RWPE1 (cell line): Measurements from ENCODE around the gene OCSTAMP.

Experiments
- CTCF ChIA-PET: fragments of 350-600 bp; sonication (Branson Sonifier 250); formaldehyde crosslinking; extraction: SDS; loops from one replicate; lab custom pipeline; 2021; lab: Yijun Ruan, JAX
- POLR2A ChIA-PET: fragments of 400-600 bp; formaldehyde crosslinking; extraction: SDS; loops from one replicate; lab custom pipeline; 2020; ENCODE audit warnings: antibody characterized with exemption; ENCODE audit not compliant: low non-redundant PET; lab: Yijun Ruan, JAX
- DNase-seq: peaks from one replicate; pipeline ENCODE4 v3.0.0; 2012; ENCODE audit warnings: low spot score
- H3K27ac ChIP-seq: fragments of 450-650 bp; 2 replicates; pipeline ENCODE4 v1.5.1; 2017
- CTCF ChIP-seq: fragments of 450-650 bp; conservative IDR thresholded peaks from 2 replicates; pipeline ENCODE4 v1.5.1; 2017; ENCODE audit warnings: low read depth, mild to moderate bottlenecking

Gene OCSTAMP

DNA sequence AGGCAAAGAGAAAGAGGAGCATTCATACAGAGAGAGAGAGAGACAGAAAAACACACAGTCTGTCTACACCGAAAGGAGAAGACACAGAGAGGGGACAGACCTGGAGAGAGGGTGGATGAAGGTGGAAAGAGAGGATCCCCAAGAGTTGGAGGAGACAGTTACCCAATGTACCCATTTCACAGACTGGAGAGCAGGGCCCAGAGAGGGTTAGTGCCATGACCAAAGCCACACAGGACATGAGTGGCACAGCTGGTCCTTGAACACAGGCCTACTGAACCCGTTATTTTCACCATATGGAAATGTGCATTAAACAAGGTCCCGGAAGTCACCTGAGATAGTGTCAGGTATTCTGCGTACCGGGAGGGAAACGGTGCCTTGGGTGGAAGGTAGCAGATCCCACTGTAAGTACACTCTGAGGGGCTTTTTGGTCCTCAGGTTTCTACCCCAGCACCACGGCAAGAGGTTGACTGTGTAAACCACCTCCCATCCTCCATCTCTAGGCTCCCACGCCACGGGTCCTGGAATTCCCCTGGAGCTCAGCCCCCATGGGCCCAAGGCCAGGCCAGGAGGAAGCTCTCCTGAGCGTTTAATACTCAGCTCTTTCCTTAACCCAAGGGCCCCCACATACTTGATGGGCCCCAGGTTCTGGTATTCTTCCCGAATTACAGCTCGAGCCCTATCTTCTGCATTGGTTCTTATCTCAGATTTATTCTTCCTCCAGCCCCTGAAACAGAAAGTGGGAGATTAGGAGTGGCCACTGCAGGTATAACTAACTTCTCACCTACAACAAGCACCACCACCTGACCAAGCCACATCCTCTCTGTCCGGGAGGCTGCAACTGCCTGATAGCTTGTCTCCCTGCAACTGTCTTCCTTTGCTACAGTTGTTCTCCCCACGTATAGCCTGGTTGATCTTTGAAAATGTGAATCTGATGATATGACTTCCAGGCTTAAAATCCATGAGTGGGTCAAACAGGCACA, 38.4 kb upstream of the OCSTAMP start:
- no peak for DNase-seq
- H3K27ac ChIP-seq = no peak overlapping the region
- POLR2A ChIA-PET = no interaction called here
- CTCF ChIA-PET = no interaction called here
- no peak for TF ChIP-seq CTCF

- no peak for DNase-seq
- POLR2A ChIA-PET = no interaction called here
Measured at GRCh38 chr20:46587986-46588385, 37.5 kb upstream of the OCSTAMP start.

DNA sequence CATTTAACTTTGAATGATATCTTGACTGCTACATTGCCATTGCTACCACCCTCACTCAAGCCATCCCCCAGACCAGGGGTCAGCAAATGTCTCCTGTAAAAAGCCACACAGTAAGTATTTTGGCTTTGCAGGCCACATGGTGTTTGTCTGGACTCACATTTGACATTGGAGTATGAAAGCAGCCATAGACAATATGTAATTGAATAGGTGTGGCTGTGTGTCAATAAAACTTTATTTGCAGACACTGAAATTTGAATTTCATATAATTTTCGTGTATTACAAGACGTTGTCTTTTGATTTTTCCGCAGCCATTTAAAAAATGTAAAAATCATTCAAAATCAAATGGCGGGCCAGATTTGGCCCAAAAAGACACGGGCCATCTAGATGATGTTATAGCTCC, 36.3 kb upstream of the OCSTAMP start:
- POLR2A ChIA-PET = no interaction called here
- CTCF ChIA-PET = interaction anchor here (0.8 to 1.2 kb wide), 2 partner anchors 27 to 73 kb away, joined by 4 to 6 read pairs; no protein-coding TSS in a partner anchor
- TF ChIP-seq CTCF = no peak
- H3K27ac ChIP-seq = no peak overlapping the region
- no peak for DNase-seq

More at GRCh38 chr20:46587986-46588385, 37.5 kb upstream of the OCSTAMP start:
- no peak overlapping the region for H3K27ac ChIP-seq
- TF ChIP-seq CTCF = no peak
- CTCF ChIA-PET = no interaction called here

DNA sequence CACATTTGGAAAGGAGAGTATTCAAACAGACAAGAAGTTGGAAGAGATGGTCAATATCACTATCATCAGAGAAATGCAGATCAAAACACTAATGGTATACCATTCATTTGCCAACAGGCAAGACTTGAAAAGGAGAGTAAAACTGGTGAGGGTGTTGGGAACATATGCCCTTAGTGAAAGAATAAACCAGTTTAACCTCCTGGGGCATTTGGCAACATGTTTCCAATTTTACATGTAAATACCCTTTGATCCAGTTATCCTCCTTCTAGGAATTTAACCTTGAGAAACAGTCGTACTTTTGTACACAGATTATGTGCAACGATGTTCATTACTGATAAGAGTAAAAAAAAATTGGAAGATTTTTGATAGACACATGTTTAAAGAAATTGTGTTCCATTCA, 34.1 kb upstream of the OCSTAMP start:
- H3K27ac ChIP-seq = no peak overlapping the region
- DNase-seq = no peak
- TF ChIP-seq CTCF = no peak
- CTCF ChIA-PET = no interaction called here
- POLR2A ChIA-PET = no interaction called here

DNA sequence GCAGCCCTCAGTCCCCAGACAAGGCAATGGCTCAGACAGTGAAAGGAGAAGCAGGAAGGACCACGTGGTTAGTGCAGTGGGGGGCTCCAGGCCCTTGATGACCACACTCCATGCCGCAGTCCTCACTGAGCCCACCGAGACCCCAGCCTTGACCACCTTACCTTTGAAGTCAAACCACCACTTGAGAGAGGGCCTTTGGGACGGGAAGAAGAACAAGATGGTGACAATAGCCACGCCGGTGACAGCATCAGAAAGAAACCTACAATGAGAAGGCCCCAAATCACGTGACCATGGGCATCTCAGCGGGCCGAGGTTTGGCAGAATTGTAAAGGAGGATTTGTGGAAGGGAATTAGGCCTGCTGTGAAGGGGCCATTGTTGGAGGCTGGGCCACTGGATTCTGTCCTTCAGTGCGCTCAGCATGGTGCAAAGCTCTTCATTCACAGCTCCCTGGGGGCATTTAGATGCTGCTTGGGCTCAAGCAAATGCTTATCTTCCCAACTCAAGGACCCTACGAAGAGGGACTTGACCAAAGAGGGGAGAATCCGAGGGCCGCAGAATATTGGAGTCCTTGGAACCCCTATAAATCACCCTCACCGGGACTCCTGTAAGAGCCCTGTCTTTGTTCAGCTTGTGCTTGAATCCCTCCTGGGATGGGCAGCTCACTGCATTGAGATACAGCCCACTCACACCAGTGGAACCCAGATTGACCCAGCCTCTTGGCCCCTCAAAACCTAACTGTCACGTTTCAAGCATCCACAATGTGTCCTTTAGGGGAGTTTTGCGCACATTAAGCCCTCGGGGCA, 33.2 kb upstream of the OCSTAMP start:
- DNase-seq = no peak
- no peak overlapping the region for H3K27ac ChIP-seq
- POLR2A ChIA-PET = no interaction called here
- no peak for TF ChIP-seq CTCF
- CTCF ChIA-PET = interaction anchor here (0.7 kb wide), 1 partner anchor 513 kb away, joined by 3 read pairs; no protein-coding TSS in a partner anchor

GRCh38 chr20:46582648-46583047, 32.2 kb upstream of the OCSTAMP start:
- DNase-seq = no peak
- no peak overlapping the region for H3K27ac ChIP-seq
- CTCF ChIA-PET = interaction anchor here (0.5 to 0.8 kb wide), 5 partner anchors 10 to 559 kb away, joined by 3 to 4 read pairs (median 3); no protein-coding TSS in a partner anchor
- POLR2A ChIA-PET = no interaction called here
- no peak for TF ChIP-seq CTCF
